ENCODE results near the gene MPZL2.
A peak's percentile ranks its signal among the peaks of the same experiment; 100 is the strongest.

Gene MPZL2

DNA sequence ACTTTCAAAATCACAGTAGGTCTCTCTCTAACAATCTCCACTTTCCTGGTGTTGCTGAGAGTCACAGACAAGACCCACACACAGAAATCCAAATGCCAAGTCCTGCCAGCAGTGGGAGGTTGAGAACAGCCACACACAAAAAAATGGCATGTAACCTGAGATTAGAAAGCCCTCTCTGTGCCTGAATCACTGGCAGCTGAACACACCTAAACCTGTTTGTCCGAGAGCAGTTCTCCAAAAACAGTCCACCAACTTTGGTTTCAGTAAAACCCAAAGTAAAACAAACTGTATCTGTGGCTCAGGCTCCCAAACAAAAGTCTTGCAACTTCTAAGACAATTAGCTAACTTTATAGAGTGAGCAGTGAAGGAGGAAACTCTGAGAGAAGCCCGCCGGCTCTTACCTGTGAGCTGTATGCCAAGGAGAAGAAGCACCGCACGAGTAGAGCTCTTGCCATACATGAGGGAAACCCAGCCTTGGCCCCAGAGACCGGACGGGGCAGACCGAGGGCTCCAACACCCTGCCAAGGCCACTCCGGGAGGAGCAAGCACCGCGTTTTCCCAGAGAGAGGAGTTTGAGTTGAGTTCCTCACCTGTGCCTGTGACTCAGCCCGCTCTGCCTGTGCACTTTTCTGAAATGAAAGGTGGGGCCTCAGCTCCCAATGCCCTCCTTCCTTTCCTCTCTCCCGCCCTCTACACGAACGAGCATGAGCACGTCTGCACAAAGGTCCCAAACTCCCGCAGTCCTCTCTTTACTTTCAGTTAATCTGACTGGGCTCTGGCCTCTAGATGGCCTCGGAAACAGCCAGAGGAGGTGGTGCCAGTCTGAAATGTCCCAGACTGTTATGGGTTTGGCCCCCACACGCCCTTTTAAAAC, at the start of gene MPZL2:
Gene MPZL2, minus strand, starts transcription at position 603 of the 874 bp plus-strand sequence. Its CDS starts 144 bp downstream, at position 459.
- peak; percentile 40 for DNase-seq

GRCh38 chr11:118313242-118313641, 49.1 kb upstream of the MPZL2 start:
- DNase-seq: no peak

DNA sequence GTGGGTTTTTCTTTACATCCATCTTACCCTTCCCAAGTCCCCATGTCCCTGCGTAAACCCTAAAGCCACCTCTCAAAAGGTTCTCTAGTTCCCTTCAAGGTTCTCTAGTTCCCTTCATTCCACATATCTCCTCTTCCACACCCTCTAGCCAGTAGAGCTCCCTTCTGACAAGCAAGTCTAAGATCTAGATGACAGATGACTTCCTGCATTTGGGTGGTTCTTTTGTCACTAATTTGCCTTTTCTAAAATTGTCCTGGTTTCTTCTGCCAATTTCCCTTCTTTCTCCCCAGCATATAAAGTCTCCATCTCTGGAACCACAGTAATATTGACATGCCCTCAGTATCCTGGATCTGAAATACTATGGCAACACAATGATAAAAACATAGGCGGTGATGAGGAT, 48.2 kb upstream of the MPZL2 start:
- no peak for DNase-seq

DNA sequence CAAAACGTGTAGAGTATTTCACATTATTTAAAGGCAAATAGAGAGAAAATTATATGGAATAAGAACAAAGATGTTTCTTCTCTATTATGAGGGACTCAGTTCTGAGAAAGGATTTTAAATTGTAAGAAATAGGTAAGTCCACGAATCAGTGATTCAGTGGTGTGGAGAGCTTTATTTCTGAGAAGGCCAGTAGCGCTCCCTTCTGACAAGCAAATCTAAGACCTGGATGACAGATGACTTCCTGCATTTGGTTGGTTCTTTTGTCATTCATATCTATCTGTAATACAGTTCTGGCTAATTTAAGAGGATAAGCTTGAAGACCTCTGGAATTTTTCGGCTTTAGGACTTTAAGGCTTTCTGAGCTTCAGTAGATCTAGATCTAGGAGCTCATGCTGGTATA, 47.4 kb upstream of the MPZL2 start:
- no peak for DNase-seq

- DNase-seq: no peak
Observed at GRCh38 chr11:118310781-118311485, 46.8 kb upstream of the MPZL2 start.

- DNase-seq: no peak
Observed at GRCh38 chr11:118310271-118310670, 46.2 kb upstream of the MPZL2 start.

- DNase-seq: peak; percentile 40
Observed at GRCh38 chr11:118308995-118309528, 45.0 kb upstream of the MPZL2 start.

- peak; percentile 54 for DNase-seq
Observed at GRCh38 chr11:118306556-118306955, 42.5 kb upstream of the MPZL2 start.

- DNase-seq: peak; percentile 48
Observed at GRCh38 chr11:118305726-118306125, 41.6 kb upstream of the MPZL2 start.

GRCh38 chr11:118304568-118305248, 40.6 kb upstream of the MPZL2 start, which contains the start of gene CD3E:
Gene CD3E, plus strand, starts transcription at chr11:118304730. Its CDS starts 223 bp downstream, at chr11:118304953.
- DNase-seq: peak; percentile 75

DNA sequence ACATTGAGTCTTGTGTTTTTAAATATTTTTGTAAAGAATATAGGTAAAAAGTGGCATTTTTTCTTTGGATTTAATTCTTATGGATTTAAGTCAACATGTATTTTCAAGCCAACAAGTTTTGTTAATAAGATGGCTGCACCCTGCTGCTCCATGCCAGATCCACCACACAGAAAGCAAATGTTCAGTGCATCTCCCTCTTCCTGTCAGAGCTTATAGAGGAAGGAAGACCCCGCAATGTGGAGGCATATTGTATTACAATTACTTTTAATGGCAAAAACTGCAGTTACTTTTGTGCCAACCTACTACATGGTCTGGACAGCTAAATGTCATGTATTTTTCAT, 40.1 kb upstream of the MPZL2 start:
- DNase-seq: no peak

GRCh38 chr11:118301600-118302195, 37.6 kb upstream of the MPZL2 start:
- no peak for DNase-seq

- peak; percentile 46 for DNase-seq
Observed at GRCh38 chr11:118295815-118296454, 31.8 kb upstream of the MPZL2 start.

- DNase-seq: no peak
Observed at GRCh38 chr11:118295199-118295598, 31.1 kb upstream of the MPZL2 start.

DNA sequence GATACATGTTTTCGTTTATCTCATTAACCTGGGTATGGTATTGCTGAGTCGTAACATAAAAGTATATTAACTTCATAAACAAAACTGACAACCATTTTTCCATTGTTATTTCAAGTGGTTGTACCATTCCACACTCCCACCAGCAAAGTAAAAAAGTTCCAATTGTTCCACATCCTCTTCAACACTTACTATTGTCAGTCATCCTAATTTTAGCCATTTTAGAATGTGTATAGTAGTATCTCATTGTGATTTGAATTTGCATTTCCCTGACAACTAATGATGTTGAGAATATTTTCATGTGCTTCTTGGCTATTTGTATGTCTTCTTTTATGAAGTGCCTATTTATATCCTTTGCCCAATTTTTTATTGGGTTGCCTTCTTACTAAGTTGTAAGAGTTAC, 30.0 kb upstream of the MPZL2 start:
- DNase-seq: no peak

GRCh38 chr11:118291477-118292135, 27.5 kb upstream of the MPZL2 start:
- DNase-seq: no peak

GRCh38 chr11:118290923-118291322, 26.8 kb upstream of the MPZL2 start:
- DNase-seq: no peak

DNA sequence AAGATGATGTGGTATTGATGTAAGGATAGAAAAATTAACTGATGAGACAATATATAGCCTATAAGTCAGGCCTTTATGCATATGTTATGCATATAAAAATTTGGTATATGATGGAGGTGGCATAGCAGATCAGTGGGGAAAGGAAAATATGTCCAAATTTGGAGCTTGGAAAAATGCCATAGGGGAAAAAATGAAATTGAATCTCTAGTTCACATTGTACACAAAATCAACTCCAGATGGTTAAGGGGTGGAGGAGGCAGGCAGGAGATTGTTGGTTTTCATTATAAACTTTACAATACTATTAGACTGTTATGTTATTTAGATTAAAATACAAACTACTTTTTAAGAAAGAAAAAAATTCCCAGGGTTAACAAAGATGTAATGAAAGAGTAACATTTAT, 25.3 kb upstream of the MPZL2 start:
- DNase-seq: no peak

GRCh38 chr11:118287006-118287405, 22.9 kb upstream of the MPZL2 start:
- DNase-seq: no peak

- no peak for DNase-seq
Observed at GRCh38 chr11:118286545-118286944, 22.4 kb upstream of the MPZL2 start.

- no peak for DNase-seq
Observed at GRCh38 chr11:118283756-118284350, 19.8 kb upstream of the MPZL2 start.

Measured in activated T-cell treated with anti-CD3 and anti-CD28 coated beads, Interleukin-2, amount 50 U/mL, for 1 hour (primary cell).